ENCODE data around the gene CORO1C.
A peak's percentile ranks its signal among the peaks of the same experiment; 100 is the strongest.
"Not testable (repeated sequence)": the region's sequence is repeated elsewhere in the genome, so short reads cannot be mapped to it uniquely, and the experiment has no call there.

Gene CORO1C

GRCh38 chr12:108672054-108672453, 59.3 kb downstream of the CORO1C start:
- DNase-seq (ENCODE audit: low spot score) = no peak

DNA sequence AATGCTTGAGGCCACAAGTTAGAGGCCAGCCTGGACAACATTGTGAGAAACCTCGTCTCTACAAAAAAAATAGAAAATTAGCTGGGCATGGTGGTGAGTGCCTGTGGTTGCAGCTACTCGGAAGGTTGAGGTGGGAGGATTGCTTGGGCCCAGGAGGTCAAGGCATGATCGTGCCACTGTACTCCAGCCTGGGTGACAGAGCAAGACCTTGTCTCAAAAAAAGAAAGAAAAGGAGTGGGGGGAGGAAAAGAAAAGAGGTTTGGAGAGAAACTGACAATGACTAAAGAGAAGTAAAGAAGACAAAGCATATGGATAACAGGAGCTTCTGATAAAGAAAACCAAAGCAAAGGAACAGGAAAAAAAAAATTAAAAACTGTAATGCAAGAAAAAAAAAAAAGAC, 60.2 kb downstream of the CORO1C start:
- no peak for DNase-seq (ENCODE audit: low spot score)

- DNase-seq (ENCODE audit: low spot score) = no peak
These were observed 61.2 kb downstream of the CORO1C start for GRCh38 chr12:108670066-108670631.

- peak; percentile 45 for DNase-seq (ENCODE audit: low spot score)
These were observed 62.8 kb downstream of the CORO1C start for GRCh38 chr12:108668542-108668941.

- no peak for DNase-seq (ENCODE audit: low spot score)
These were observed 63.3 kb downstream of the CORO1C start for GRCh38 chr12:108668063-108668462.

GRCh38 chr12:108667349-108667748, 64.0 kb downstream of the CORO1C start:
- DNase-seq (ENCODE audit: low spot score) = no peak

DNA sequence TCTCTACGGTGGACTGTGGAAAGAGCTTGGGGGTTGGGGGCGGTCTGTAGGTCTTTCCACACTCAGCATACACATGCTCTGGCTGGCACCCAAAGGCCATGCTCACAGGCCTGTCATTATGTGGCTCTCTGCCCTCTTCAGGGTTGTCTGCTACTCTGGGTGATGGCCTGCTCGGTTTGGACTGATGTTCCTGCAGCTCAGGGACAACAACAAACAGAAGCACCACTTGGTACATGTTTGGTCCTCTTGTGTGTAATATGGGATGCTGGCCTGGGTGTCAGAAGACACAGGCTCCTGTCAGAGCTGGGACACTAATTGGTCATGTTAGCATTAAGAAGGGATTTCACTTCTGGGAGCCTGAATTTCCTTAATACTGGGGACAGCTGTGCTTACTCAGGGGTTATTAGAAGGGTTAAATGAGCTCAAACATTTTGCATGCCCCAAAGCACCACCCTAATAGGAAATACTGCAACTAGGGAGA, 64.9 kb downstream of the CORO1C start:
- peak; percentile 40 for DNase-seq (ENCODE audit: low spot score)

DNA sequence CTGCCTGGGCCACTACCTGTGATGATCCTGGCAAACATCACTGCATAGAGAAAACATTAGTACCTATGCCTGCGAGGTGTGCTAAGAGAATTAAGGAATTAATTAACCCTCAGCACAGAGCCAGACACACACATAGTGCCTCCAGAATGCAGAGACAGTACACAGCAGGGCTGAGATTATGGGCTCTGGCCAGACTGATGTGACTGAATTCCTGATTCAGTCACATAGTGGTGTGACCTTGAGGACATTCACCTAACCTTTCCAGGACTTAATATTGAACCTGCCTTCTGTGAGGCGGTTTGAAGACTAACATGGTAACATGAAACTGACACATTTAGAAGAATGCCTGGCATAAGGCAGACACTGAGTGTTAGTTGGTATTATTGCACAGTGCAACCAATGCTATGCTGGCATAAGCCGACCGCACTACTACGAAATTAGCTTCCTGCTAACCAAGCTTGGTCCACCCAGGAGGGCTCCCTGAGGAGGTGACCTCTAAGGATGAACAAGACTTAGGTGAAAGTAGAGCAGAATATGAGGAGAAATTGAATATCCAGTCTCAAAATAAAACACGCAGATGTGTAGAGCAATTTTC, 65.6 kb downstream of the CORO1C start:
- no peak for DNase-seq (ENCODE audit: low spot score)

GRCh38 chr12:108664338-108665258, 66.7 kb downstream of the CORO1C start:
- DNase-seq (ENCODE audit: low spot score) = peak; percentile 85

GRCh38 chr12:108663324-108664015, 67.8 kb downstream of the CORO1C start:
- no peak for DNase-seq (ENCODE audit: low spot score)

DNA sequence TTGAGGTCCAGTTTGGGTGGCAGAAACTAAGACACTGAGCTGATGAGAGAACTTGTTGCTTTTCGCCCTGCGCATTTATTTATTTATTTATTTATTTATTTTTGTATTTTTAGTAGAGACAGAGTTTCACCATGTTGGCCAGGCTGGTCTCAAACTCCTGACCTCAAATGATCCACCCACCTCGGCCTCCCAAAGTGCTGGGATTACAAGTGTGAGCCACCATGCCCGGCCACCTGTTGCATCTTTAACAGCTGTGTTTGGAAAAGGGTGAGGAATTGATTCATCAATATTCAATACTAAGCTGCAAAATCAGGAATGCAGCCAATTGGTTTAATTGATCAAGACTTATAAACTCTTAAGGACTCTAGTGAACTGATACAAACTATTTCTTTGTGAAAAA, 73.2 kb downstream of the CORO1C start:
- not testable (repeated sequence) for DNase-seq (ENCODE audit: low spot score)

DNA sequence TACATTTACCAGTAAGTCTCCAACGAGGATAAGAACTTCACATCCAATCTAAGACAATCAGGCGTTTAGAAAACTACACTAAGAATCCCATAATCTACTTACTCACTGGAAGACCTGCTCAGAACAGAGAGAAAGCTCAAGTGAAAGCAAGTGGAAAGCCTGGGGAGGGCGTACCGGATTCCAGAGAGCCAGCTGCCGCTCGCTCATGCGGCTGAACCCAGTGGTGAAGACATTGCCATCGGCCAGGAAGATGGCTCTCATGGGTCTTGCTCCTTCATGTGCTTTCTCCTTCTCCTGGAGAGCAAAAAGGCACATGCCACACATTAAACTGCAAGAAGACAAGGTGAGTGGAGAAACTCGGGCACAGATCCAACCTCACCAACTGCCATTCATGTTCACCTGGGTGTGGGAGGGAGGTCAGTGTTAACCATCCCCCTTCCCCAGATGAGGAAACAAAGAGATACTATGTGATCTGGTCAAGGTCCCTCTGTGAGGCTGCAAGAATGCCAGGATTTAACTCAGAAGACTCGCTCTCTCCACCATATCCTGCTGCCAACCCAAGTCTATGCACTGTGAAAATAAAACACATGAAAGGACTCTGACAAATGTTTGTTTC, 74.1 kb downstream of the CORO1C start:
- no peak for DNase-seq (ENCODE audit: low spot score)

DNA sequence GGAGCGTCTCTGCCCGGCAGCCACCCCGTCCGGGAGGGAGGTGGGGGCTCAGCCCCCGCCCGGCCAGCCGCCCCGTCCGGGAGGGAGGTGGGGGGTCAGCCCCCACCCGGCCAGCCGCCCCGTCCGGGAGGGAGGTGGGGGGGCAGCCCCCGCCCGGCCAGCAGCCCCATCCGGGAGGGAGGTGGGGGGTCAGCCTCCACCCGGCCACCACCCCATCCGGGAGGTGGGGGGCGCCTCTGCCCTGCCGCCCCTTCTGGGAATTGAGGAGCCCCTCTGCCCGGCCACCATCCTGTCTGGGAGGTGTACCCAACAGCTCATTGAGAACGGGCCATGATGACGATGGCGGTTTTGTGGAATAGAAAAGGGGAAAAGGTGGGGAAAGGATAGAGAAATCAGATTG, 75.1 kb downstream of the CORO1C start:
- not testable (repeated sequence) for DNase-seq (ENCODE audit: low spot score)

DNA sequence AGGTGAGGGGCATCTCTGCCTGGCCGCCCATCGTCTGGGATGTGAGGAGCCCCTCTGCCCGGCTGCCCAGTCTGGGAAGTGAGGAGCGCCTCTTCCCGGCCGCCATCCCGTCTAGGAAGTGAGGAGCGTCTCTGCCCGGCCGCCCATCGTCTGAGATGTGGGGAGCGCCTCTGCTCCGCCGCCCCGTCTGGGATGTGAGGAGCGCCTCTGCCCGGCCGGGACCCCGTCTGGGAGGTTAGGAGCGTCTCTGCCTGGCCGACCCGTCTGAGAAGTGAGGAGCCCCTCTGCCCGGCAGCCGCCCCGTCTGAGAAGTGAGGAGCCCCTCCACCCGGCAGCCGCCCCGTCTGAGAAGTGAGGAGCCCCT, 75.5 kb downstream of the CORO1C start:
- not testable (repeated sequence) for DNase-seq (ENCODE audit: low spot score)

DNA sequence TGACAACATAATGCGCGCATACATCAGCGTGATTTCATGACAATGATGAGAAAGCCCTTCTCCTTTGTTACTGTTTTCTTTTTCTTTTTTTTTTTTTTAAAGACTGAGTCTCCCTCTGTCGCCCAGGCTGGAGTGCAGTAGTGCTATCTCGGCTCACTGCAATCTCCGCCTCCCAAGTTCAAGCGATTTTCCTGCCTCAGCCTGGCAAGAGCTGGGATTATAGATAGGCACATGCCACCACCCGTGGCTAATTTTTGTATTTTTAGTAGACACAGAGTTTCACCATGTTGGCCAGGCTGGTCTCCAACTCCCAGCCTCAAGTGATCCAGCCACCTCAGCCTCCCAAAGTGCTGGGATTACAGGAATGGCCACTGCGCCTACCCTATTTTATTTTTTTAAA, 76.7 kb downstream of the CORO1C start:
- not testable (repeated sequence) for DNase-seq (ENCODE audit: low spot score)

DNA sequence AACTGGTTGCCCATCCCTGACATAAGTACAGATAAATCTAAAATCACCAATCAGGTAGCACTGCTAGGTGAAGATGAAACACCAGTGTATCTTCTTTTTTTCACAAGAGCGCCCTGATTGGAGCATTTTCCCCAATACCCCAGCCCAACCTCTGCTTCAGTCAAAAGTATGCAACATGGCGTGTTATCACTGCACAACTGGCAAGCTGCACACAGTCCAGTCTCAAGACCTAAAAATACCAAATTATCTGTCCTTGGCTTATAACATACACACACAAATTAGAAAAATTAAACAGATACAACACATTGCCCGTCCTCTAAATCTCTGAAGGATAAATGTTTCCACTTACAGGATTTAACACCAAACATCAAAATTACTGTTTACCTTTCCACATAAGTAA, 77.4 kb downstream of the CORO1C start:
- no peak for DNase-seq (ENCODE audit: low spot score)

DNA sequence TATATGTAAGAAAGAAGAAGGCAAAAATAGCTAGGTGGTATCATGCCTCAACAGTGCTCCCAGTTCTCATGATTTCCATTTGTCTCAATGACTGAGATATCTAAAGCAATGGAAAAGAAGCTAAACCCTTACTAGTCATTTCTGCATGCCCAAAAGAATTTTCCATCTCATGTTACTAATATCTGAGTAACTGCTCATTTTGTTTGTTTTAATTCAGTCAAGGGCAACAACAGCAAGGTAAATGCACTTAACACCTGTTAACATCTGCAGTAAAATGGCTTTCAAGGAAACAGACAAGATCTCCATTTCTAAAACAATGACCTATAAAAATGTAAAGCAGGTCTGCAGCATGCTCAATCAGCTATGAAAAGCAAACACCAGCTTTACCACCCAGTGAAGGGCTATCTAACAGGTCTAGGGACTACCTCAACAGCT, 78.2 kb downstream of the CORO1C start:
- no peak for DNase-seq (ENCODE audit: low spot score)

GRCh38 chr12:108650083-108650482, 81.2 kb downstream of the CORO1C start:
- no peak for DNase-seq (ENCODE audit: low spot score)

DNA sequence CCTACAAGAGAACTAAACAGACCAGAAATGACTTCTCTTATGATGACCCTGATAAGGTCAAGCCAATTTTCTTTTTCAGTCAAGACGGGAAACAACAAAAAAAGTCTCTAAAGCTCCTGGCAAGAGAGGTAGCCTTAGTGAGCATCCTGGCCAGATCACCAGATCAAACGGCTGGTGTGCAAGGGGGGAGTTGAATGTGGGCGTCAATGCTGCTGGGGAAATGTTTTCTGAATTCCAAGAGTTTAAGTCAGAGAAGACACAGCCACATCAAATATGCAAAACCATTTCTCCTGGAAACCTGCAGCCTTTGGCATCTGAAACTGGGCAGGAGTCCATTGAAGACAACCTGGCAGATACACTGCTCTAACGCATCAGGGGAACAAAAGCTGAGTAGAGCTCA, 81.6 kb downstream of the CORO1C start:
- DNase-seq (ENCODE audit: low spot score) = peak; percentile 85

DNA sequence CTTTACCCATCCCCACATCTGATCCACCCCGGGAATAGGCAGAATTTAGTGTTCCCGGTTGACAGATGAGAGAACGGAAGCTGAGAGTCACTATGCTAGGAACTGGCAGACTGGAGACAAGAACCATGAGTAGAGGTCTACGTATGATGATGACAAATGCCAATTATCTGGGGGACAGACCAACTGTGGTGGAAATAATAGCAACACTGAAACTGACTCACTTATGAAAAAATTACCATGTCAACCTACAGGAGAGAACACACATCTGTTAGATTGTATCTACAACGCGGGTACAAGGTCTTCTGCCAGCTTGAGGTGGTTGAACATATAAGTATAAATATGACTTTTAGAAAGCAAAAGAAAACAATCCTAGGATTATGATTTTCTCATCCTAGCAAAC, 82.2 kb downstream of the CORO1C start:
- peak; percentile 50 for DNase-seq (ENCODE audit: low spot score)

DNA sequence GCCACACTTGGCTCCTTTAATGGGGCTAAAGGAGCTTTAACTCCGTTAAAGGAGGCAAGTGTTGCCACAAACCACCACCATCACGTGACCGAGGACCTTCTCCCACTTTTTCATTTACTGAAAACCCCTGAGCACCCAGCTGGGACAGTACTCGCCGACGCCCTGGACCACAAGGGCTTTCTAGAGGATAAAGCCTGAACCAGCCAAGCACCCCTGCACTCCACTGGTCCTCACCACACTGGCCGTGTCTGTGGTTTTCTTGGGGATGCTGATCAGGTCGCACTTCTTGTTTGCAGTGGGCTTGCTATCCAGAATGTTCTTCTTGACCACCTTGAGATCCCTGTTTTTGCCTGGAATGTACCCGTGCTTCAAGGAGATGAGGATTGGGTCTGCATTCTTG, 82.9 kb downstream of the CORO1C start:
- no peak for DNase-seq (ENCODE audit: low spot score)

All from GM03348 (cell line).